Karpas-422 (cell line): ENCODE data around the gene MCOLN3. TPM values are rescaled to one million over a fixed set of nuclear protein-coding genes. Genes with fewer than 3 reads are reported as not detected.

Source experiments
- DNase-seq: peaks from one replicate; pipeline ENCODE4 v3.0.0-alpha.2; 2015
- H2AFZ ChIP-seq: fragments of 200-600 bp; sonication (generic); 2 replicates; pipeline ENCODE4 v1.6.1; 2014; ENCODE audit warnings: antibody characterized with exemption, low read length, mixed read lengths
- H3K27ac ChIP-seq: fragments of 200-600 bp; sonication (generic); 2 replicates; pipeline ENCODE4 v1.5.1; 2014; ENCODE audit warnings: mild to moderate bottlenecking, low read length, moderate library complexity
- H3K27me3 ChIP-seq: fragments of 200-600 bp; sonication (generic); 2 replicates; pipeline ENCODE4 v1.6.1; 2014; ENCODE audit warnings: low read length, mixed read lengths
- H3K36me3 ChIP-seq: fragments of 200-600 bp; sonication (generic); 2 replicates; pipeline ENCODE4 v1.6.1; 2014; ENCODE audit warnings: low read length, mixed read lengths; ENCODE audit not compliant: insufficient read depth
- H3K4me1 ChIP-seq: fragments of 200-600 bp; sonication (generic); 2 replicates; pipeline ENCODE4 v1.6.1; 2014; ENCODE audit warnings: mild to moderate bottlenecking, low read length, mixed read lengths
- H3K4me2 ChIP-seq: fragments of 200-600 bp; sonication (generic); 2 replicates; pipeline ENCODE4 v1.6.1; 2014; ENCODE audit warnings: low read length, low read depth, mild to moderate bottlenecking; ENCODE audit not compliant: poor library complexity, severe bottlenecking
- H3K4me3 ChIP-seq: fragments of 200-600 bp; sonication (generic); 2 replicates; pipeline ENCODE4 v1.5.1; 2014; ENCODE audit warnings: mild to moderate bottlenecking, antibody characterized with exemption, low read length, mixed read lengths
- H3K79me2 ChIP-seq: fragments of 200-600 bp; sonication (generic); 2 replicates; pipeline ENCODE4 v1.6.1; 2014; ENCODE audit warnings: mild to moderate bottlenecking, low read length, mixed read lengths
- H3K9ac ChIP-seq: fragments of 200-600 bp; sonication (generic); 2 replicates; pipeline ENCODE4 v1.6.0; 2014; ENCODE audit warnings: low read length
- H3K9me2 ChIP-seq: fragments of 200-600 bp; sonication (generic), shearing (Covaris generic); replicated peaks from 2 replicates; pipeline ENCODE4 v1.6.0; 2014; ENCODE audit warnings: mild to moderate bottlenecking, low read length, moderate library complexity; ENCODE audit not compliant: insufficient read depth
- H3K9me3 ChIP-seq: fragments of 300-700, 200-600 bp; sonication (generic); 2 replicates; pipeline ENCODE4 v1.6.1; 2014; ENCODE audit warnings: low read length, mixed read lengths
- H4K20me1 ChIP-seq: fragments of 200-600 bp; sonication (generic); 2 replicates; pipeline ENCODE4 v1.6.1; 2014; ENCODE audit warnings: mild to moderate bottlenecking, antibody characterized with exemption, low read length, low read depth; ENCODE audit not compliant: insufficient read depth
- total RNA-seq: library from RNA; depleted of rRNA; stranded (reverse); fragments of >200 nt; shearing (Covaris generic); gene quantifications from 2 replicates; pipeline ENCODE4 v1.2.3, GENCODE V29; 2014; ENCODE audit warnings: low replicate concordance

Gene MCOLN3
- total RNA-seq, 1 experiment from 2014 or later, result not detected

DNA sequence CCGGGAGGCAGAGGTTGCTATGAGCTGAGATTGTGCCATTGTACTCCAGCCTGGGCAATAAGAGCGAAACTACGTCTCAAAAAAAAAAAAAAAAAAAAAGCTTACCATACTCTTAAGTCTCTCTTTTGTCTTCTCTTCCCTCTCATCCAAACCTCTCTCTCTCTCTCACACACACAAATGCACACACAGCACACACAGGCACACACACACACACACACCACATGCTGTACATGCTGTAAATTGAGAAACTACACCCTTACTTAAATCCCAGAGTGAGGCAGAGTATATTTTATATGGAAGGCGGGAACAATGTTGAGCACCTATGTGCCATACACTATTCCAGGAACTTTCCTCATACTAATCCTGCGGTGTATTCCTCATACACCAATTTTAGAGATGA, 6.5 kb downstream of the MCOLN3 start:
- Histone ChIP-seq H3K4me3 (no peak overlapping the region), H3K27me3 (no peaks in the 10 kb centered on the region), H3K9me2 (no peaks in the 10 kb centered on the region), H2AFZ (no peak overlapping the region), H3K9ac (no peak overlapping the region), H3K4me2 (no peak overlapping the region), H3K4me1 (no peaks in the 10 kb centered on the region), H4K20me1 (no peaks in the 10 kb centered on the region), H3K9me3 (no peaks in the 10 kb centered on the region), H3K36me3 (no peaks in the 10 kb centered on the region), H3K79me2 (no peaks in the 10 kb centered on the region), H3K27ac (no peak overlapping the region)
- no peak for DNase-seq

DNA sequence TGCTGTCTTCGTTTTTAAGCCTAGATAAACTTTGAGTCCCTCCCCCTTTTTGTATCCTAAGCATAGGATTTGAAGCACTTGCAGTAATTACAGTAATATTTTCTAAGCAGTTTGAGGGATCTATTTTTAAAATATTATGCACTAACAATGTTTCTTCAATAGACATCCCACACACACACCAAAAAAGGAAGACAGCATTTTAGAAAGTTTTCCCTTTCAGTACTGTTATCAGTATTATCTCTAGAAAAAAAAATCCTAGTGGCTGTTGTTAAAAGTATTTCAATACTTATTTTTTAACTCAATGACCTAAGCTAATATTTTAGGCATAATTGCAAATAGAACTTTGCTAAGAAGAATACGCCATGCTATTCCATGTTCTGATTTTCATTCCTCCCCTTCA, 15.1 kb downstream of the MCOLN3 start:
- H3K9me3 ChIP-seq, result no peaks in the 10 kb centered on the region
- no peak overlapping the region for H2AFZ ChIP-seq
- H3K27ac ChIP-seq, result no peak overlapping the region
- H3K4me1 ChIP-seq, result no peaks in the 10 kb centered on the region
- H3K4me3 ChIP-seq, result no peak overlapping the region
- H3K79me2 ChIP-seq, result no peaks in the 10 kb centered on the region
- no peaks in the 10 kb centered on the region for H4K20me1 ChIP-seq
- H3K27me3 ChIP-seq, result no peaks in the 10 kb centered on the region
- no peak overlapping the region for H3K4me2 ChIP-seq
- DNase-seq, result no peak
- no peaks in the 10 kb centered on the region for H3K36me3 ChIP-seq
- H3K9ac ChIP-seq, result no peak overlapping the region
- no peaks in the 10 kb centered on the region for H3K9me2 ChIP-seq

DNA sequence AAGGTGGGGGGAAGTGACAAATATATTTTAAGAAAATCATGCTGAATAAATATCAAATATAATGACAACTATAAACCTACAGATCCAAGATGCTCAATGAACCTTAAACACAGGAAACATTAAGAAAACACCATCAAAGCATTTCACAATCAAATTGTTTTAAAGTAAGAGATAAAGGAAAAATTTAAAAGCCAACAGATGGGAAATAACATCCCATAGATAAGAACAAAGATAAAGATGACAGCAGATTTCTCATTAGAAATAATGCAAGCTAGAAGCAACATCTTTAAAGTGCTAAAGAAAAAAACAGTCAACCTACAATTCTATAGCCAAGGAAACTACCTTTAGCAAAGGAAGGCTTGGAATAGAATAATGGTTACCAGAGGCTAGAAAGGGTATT, 17.8 kb downstream of the MCOLN3 start:
- no peaks in the 10 kb centered on the region for H4K20me1 ChIP-seq
- H3K4me1 ChIP-seq, result peaks cover 6% of the 10 kb centered on the region
- no peaks in the 10 kb centered on the region for H3K36me3 ChIP-seq
- no peaks in the 10 kb centered on the region for H3K27me3 ChIP-seq
- H2AFZ ChIP-seq, result no peak overlapping the region
- H3K4me3 ChIP-seq, result no peak overlapping the region
- no peak for DNase-seq
- H3K79me2 ChIP-seq, result no peaks in the 10 kb centered on the region
- H3K4me2 ChIP-seq, result no peak overlapping the region
- no peak overlapping the region for H3K9ac ChIP-seq
- H3K9me2 ChIP-seq, result no peaks in the 10 kb centered on the region
- no peaks in the 10 kb centered on the region for H3K9me3 ChIP-seq
- H3K27ac ChIP-seq, result no peak overlapping the region

DNA sequence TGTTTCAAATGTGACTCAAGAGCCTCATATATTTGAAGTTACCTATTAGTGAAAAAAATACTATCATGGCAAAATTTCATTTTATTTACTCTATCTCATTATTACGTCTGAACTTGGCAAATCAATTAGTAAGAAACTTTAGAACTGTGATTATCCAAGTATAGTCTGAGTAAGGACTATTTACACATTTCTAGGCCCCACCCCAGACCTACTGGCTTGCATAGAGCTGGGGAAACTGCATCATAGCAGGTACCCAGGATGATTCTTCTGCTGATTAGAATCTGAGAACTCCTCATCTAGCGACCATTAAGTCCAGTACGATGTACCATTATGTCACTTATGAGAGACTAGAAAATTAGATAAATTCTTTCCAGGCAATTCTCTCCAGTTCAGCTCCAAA, 20.1 kb downstream of the MCOLN3 start:
- Histone ChIP-seq H3K4me3 (no peak overlapping the region), H3K36me3 (no peaks in the 10 kb centered on the region), H4K20me1 (no peaks in the 10 kb centered on the region), H3K9ac (no peak overlapping the region), H3K9me3 (no peaks in the 10 kb centered on the region), H3K27ac (no peak overlapping the region), H2AFZ (no peak overlapping the region), H3K4me2 (no peak overlapping the region), H3K79me2 (no peaks in the 10 kb centered on the region), H3K27me3 (no peaks in the 10 kb centered on the region), H3K4me1 (peaks cover 6% of the 10 kb centered on the region), H3K9me2 (no peaks in the 10 kb centered on the region)
- no peak for DNase-seq

DNA sequence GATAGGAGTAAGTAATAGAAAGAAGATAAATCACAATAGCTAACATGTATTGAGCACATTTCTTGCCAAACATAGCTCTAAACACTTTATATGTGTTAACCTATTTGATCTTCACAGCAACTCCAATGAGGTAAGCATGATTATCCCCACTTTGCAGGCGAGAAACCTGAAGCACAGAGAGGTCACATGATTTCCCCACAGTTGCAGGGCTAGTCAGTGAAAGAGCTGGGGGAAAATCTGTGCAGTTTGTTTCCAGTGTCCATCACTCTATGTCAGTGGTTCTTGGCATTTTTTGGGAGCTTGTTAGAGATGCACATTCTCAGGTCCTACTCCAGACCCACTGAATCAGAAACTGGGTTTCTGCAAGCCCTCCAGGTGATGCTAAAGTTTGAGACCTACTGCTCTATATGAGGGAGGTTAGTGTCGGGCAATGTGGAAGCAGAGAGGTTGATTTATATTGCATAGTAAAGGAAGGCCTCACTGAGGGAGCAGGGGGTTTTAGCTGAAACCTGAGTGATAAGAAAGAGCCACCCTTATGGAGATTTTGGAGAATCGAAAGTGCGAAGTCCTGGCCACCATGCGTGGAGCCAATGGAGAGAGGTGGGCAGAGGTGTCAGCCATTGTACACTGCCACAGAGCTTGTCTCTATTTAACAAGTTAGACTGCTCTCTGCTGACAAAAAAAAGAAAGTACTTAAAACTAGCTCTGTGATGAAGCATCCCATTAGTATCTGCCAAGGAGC, 20.9 kb downstream of the MCOLN3 start:
- Histone ChIP-seq H3K79me2 (no peaks in the 10 kb centered on the region), H3K4me3 (peak overlapping the region; percentile 36; the same call in 1 of the 2 replicates), H3K9me2 (no peaks in the 10 kb centered on the region), H3K27me3 (no peaks in the 10 kb centered on the region), H3K4me2 (peak overlapping the region; percentile 63), H3K36me3 (no peaks in the 10 kb centered on the region), H3K27ac (no peak overlapping the region), H4K20me1 (no peaks in the 10 kb centered on the region), H3K4me1 (peaks cover 6% of the 10 kb centered on the region), H3K9me3 (no peaks in the 10 kb centered on the region), H3K9ac (peak overlapping the region; percentile 50; the same call in 1 of the 2 replicates), H2AFZ (peak overlapping the region; percentile 62)
- DNase-seq, result peak; percentile 72

DNA sequence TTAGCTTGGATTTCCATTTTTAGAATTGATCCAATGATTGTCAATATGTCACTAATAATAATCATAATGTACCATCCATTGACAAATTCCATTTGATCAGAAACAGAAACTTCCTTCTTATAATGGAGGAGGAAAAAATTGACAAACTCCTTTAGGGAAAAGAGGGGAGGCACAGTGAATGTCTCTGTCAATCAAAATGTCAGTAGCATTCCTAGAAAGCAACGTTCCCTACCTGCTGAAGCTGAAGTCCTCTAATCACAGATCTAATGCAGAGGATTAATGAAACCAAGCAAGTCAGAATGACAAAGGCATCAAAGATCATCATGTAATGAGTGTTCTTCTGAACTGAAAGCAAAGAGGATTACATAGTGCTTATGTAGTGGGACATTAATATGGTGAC, 22.4 kb downstream of the MCOLN3 start:
- no peaks in the 10 kb centered on the region for H3K79me2 ChIP-seq
- H2AFZ ChIP-seq, result no peak overlapping the region
- H3K4me1 ChIP-seq, result peaks cover 6% of the 10 kb centered on the region
- DNase-seq, result no peak
- no peaks in the 10 kb centered on the region for H3K9me2 ChIP-seq
- H3K27ac ChIP-seq, result no peak overlapping the region
- no peak overlapping the region for H3K9ac ChIP-seq
- H4K20me1 ChIP-seq, result no peaks in the 10 kb centered on the region
- H3K4me2 ChIP-seq, result no peak overlapping the region
- H3K4me3 ChIP-seq, result no peak overlapping the region
- no peaks in the 10 kb centered on the region for H3K36me3 ChIP-seq
- no peaks in the 10 kb centered on the region for H3K9me3 ChIP-seq
- H3K27me3 ChIP-seq, result no peaks in the 10 kb centered on the region

DNA sequence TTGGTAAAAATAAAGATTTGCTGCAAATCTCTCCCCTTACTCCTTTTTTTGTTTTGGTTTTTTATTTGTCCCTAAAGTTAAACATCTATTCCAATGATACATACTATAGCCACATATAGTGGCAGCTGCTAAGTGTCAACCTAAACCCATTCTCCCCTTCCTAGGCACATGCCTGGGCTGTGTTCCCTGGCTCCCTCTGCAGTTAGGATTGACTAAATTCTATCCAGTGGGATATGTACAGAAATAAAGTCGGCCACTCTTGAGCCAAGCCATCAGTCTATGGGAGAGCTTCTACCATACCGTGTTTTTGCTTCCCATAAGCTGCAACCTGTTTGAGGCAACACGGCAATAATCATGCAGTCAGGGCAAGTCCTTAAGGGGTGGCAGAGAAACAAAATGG, 23.6 kb downstream of the MCOLN3 start:
- H3K4me2 ChIP-seq, result no peak overlapping the region
- H3K36me3 ChIP-seq, result no peaks in the 10 kb centered on the region
- no peaks in the 10 kb centered on the region for H3K27me3 ChIP-seq
- no peaks in the 10 kb centered on the region for H3K79me2 ChIP-seq
- H3K9me2 ChIP-seq, result no peaks in the 10 kb centered on the region
- H3K9me3 ChIP-seq, result no peaks in the 10 kb centered on the region
- H3K4me1 ChIP-seq, result peaks cover 6% of the 10 kb centered on the region
- no peak overlapping the region for H2AFZ ChIP-seq
- H4K20me1 ChIP-seq, result no peaks in the 10 kb centered on the region
- H3K9ac ChIP-seq, result no peak overlapping the region
- no peak overlapping the region for H3K4me3 ChIP-seq
- H3K27ac ChIP-seq, result no peak overlapping the region
- no peak for DNase-seq

DNA sequence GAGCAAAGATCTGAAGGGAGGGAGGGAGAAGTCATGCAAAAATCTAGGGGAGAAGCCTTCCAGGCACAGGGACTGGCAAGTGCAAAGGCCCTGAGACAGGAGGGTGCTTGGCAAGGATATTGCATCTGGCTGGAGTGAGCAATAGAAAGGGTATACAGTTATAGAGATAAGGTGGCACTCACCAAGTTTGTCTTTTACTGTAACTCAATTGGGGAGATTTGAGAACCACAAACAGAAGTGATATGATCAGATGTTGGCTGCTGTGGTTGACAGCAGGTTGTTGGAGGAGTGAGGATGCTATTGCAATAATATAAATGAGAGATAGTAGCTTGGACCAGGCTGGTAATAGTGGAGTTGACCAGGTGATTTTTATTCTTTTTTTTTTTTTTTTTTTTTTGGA, 25.6 kb downstream of the MCOLN3 start:
- no peak overlapping the region for H3K4me3 ChIP-seq
- no peak overlapping the region for H3K9ac ChIP-seq
- no peaks in the 10 kb centered on the region for H3K9me3 ChIP-seq
- peaks cover 6% of the 10 kb centered on the region for H3K4me1 ChIP-seq
- H4K20me1 ChIP-seq, result no peaks in the 10 kb centered on the region
- no peaks in the 10 kb centered on the region for H3K36me3 ChIP-seq
- H2AFZ ChIP-seq, result no peak overlapping the region
- no peak overlapping the region for H3K4me2 ChIP-seq
- H3K27me3 ChIP-seq, result no peaks in the 10 kb centered on the region
- no peaks in the 10 kb centered on the region for H3K9me2 ChIP-seq
- no peak for DNase-seq
- H3K79me2 ChIP-seq, result no peaks in the 10 kb centered on the region
- H3K27ac ChIP-seq, result no peak overlapping the region
